K562 (cell line): ENCODE measurements around the gene LRRC4C.

Experiments
- EZH2 ChIP-seq: IDR thresholded peaks from 2 replicates; pipeline ENCODE4 v1.6.1; 2012; ENCODE audit warnings: low read depth, mild to moderate bottlenecking, inconsistent platforms, low read length, borderline replicate concordance
- RHOXF2B ChIP-seq: fragments of 250-450 bp; sonication (Bioruptor Pico); conservative IDR thresholded peaks from 2 replicates; pipeline ENCODE4 v1.5.1; 2021
- TF ChIP-seq, protein P1 (sequence below): sonication (generic); formaldehyde crosslinking; IDR thresholded peaks from 2 replicates; pipeline ENCODE4 v1.8.1; 2023; ENCODE audit warnings: missing genetic modification reagents, mild to moderate bottlenecking, borderline replicate concordance
- TF ChIP-seq, protein P2 (sequence below), 2 experiments: fragments of 450-650 bp; formaldehyde crosslinking in 1 of 2; IDR thresholded peaks; 2 replicates each; pipeline versions ENCODE4 v1.4.0 to v1.6.1; 2014 to 2020; ENCODE audit warnings: mild to moderate bottlenecking in 2 of 2, borderline replicate concordance in 1 of 2, low read depth in 1 of 2
- TF ChIP-seq, protein P3 (sequence below): fragments of 250-450 bp; sonication (Bioruptor Pico); IDR thresholded peaks from 2 replicates; pipeline ENCODE4 v1.5.0; 2021; ENCODE audit warnings: mild to moderate bottlenecking, moderate library complexity
- TF ChIP-seq, protein P4 (sequence below), 3 experiments: IDR thresholded peaks in 2 of 3; conservative IDR thresholded peaks in 1 of 3; 2 replicates each; pipeline ENCODE4 v1.5.1; 2011 to 2012; ENCODE audit warnings: low read length in 3 of 3, mild to moderate bottlenecking in 3 of 3, control low read depth in 2 of 3, improper control_type of control experiment in 1 of 3, inconsistent platforms in 1 of 3, low read depth in 1 of 3, mixed read lengths in 1 of 3, moderate library complexity in 1 of 3; ENCODE audit not compliant: insufficient read depth in 2 of 3

DNA sequence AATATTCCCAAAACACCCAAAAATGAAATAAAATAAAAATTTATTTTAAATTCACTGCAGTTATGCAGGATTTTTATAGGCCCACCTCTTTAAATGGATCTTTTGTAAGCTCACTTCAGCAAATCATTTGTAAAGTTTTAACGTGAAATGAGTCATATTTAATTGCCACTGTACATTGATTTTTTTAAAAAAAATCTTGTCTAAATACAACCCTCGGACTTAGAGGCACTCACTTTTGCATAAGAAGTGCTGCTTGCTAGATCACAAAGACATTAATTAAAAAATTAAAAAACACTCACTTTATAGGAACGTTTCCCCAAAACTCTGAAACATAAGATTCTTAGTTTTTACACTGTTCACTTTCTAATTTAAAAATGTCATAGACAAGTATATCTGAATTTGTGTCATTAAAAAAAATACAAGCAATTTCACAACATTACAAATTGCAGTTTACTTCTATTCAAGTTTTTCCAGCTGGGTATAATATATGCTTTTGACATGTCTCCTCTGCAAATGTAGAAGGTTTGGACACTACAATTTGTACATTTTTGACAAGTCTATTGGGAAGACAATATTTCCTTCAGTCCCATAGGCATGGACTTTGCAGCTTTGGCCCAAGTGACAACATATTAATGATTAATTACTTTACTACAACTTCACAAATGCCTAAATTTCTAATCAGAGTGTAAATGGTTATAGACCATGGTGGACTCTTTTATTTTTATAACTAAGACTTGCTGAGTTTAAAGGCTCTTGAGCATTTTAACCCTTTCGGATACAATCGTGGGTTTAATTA, 1088.4 kb downstream of the LRRC4C start:
- TF ChIP-seq EZH2: no peak
- TF ChIP-seq, protein P1, sequence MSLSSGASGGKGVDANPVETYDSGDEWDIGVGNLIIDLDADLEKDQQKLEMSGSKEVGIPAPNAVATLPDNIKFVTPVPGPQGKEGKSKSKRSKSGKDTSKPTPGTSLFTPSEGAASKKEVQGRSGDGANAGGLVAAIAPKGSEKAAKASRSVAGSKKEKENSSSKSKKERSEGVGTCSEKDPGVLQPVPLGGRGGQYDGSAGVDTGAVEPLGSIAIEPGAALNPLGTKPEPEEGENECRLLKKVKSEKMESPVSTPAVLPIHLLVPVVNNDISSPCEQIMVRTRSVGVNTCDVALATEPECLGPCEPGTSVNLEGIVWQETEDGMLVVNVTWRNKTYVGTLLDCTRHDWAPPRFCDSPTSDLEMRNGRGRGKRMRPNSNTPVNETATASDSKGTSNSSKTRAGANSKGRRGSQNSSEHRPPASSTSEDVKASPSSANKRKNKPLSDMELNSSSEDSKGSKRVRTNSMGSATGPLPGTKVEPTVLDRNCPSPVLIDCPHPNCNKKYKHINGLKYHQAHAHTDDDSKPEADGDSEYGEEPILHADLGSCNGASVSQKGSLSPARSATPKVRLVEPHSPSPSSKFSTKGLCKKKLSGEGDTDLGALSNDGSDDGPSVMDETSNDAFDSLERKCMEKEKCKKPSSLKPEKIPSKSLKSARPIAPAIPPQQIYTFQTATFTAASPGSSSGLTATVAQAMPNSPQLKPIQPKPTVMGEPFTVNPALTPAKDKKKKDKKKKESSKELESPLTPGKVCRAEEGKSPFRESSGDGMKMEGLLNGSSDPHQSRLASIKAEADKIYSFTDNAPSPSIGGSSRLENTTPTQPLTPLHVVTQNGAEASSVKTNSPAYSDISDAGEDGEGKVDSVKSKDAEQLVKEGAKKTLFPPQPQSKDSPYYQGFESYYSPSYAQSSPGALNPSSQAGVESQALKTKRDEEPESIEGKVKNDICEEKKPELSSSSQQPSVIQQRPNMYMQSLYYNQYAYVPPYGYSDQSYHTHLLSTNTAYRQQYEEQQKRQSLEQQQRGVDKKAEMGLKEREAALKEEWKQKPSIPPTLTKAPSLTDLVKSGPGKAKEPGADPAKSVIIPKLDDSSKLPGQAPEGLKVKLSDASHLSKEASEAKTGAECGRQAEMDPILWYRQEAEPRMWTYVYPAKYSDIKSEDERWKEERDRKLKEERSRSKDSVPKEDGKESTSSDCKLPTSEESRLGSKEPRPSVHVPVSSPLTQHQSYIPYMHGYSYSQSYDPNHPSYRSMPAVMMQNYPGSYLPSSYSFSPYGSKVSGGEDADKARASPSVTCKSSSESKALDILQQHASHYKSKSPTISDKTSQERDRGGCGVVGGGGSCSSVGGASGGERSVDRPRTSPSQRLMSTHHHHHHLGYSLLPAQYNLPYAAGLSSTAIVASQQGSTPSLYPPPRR (CRISPR knock-in tag): no peak
- TF ChIP-seq, protein P2, sequence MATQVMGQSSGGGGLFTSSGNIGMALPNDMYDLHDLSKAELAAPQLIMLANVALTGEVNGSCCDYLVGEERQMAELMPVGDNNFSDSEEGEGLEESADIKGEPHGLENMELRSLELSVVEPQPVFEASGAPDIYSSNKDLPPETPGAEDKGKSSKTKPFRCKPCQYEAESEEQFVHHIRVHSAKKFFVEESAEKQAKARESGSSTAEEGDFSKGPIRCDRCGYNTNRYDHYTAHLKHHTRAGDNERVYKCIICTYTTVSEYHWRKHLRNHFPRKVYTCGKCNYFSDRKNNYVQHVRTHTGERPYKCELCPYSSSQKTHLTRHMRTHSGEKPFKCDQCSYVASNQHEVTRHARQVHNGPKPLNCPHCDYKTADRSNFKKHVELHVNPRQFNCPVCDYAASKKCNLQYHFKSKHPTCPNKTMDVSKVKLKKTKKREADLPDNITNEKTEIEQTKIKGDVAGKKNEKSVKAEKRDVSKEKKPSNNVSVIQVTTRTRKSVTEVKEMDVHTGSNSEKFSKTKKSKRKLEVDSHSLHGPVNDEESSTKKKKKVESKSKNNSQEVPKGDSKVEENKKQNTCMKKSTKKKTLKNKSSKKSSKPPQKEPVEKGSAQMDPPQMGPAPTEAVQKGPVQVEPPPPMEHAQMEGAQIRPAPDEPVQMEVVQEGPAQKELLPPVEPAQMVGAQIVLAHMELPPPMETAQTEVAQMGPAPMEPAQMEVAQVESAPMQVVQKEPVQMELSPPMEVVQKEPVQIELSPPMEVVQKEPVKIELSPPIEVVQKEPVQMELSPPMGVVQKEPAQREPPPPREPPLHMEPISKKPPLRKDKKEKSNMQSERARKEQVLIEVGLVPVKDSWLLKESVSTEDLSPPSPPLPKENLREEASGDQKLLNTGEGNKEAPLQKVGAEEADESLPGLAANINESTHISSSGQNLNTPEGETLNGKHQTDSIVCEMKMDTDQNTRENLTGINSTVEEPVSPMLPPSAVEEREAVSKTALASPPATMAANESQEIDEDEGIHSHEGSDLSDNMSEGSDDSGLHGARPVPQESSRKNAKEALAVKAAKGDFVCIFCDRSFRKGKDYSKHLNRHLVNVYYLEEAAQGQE (IDR thresholded peaks at IDR 0.05; ENCODE audit: borderline replicate concordance): no peak
- TF ChIP-seq, protein P2 (CRISPR knock-in tag; IDR thresholded peaks at IDR 0.05; ENCODE audit: low read depth): no peak
- TF ChIP-seq, protein P3, sequence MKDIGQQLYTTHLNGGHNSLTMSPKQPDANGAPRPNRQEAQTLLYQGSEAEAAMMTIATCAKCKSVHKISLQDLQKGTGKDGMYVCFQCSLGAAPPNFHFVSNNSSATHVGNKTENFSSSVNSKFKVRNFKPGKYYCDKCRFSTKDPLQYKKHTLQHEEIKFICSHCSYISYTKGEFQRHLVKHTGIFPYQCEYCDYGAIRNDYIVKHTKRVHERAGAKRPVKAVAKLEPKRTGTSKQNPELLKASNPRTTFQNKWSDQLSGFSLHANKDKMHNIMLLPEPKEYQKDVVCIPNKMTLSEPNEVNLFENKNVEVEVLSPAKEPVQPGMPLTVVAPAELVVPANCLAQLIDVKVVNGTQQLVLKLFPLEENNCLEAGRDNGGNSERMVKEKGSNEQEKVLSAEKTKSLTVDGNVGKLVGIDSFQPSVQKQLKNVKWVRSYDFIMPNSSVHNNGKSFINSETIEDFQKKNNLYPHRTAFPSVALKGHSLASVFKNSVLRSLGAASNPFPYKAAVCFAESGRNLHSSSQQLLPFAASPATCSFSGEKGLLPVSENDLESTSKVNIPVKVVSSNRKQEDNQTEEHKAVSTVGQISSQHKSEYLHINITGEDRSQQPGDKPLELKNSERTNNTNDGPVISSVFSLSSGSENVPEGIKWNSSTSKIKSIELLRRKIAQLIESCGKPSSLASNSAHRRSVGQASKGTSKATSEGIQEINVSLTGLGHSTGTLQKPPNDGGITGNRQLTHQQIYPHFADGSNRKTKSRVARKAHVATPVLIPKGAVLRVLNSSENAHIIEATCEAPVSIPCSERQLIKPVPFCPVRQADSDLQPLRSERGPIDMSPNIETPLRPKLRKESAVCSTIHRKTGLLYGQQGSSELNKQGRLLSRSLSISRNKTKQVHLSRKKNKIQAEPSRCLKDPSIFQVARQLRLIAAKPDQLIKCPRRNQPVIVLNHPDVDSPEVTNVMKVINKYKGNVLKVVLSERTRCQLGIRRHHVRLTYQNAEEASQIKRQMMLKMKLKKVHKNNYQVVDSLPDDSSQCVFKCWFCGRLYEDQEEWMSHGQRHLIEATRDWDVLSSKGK: no peak
- no peak for TF ChIP-seq RHOXF2B (CRISPR knock-in tag)
- TF ChIP-seq, protein P4, sequence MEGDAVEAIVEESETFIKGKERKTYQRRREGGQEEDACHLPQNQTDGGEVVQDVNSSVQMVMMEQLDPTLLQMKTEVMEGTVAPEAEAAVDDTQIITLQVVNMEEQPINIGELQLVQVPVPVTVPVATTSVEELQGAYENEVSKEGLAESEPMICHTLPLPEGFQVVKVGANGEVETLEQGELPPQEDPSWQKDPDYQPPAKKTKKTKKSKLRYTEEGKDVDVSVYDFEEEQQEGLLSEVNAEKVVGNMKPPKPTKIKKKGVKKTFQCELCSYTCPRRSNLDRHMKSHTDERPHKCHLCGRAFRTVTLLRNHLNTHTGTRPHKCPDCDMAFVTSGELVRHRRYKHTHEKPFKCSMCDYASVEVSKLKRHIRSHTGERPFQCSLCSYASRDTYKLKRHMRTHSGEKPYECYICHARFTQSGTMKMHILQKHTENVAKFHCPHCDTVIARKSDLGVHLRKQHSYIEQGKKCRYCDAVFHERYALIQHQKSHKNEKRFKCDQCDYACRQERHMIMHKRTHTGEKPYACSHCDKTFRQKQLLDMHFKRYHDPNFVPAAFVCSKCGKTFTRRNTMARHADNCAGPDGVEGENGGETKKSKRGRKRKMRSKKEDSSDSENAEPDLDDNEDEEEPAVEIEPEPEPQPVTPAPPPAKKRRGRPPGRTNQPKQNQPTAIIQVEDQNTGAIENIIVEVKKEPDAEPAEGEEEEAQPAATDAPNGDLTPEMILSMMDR (IDR thresholded peaks at IDR 0.05 in 2 of 3, conservative IDR thresholded peaks at IDR 0.05 in 1 of 3; ENCODE audit: insufficient read depth in 2 of 3, low read depth in 1 of 3, low read length in 3 of 3): no peak
